Endodermal cell (in vitro differentiated cells): ENCODE results near the gene EPAS1. TPM values are rescaled to one million over a fixed set of nuclear protein-coding genes. Genes with fewer than 3 reads are reported as not detected.

Experiments used
- DNase-seq: peaks from one replicate; pipeline ENCODE4 v3.0.0-alpha.2; 2017
- H3K27ac ChIP-seq: 2 replicates; pipeline ENCODE4 v1.5.1; 2013; ENCODE audit warnings: mild to moderate bottlenecking, low read depth, low read length, moderate library complexity
- H3K27me3 ChIP-seq: 2 replicates; pipeline ENCODE4 v1.6.1; 2013; ENCODE audit warnings: mild to moderate bottlenecking, low read length, moderate library complexity; ENCODE audit not compliant: insufficient read depth, control insufficient read depth, poor library complexity, severe bottlenecking
- H3K36me3 ChIP-seq: 2 replicates; pipeline ENCODE4 v1.7.0; 2013; ENCODE audit warnings: mild to moderate bottlenecking, low read length, moderate library complexity; ENCODE audit not compliant: control insufficient read depth, insufficient read depth
- H3K4me1 ChIP-seq: one replicate; pipeline ENCODE4 v1.7.0; 2013; ENCODE audit warnings: low read length; ENCODE audit not compliant: control insufficient read depth, insufficient read depth
- H3K4me3 ChIP-seq: 2 replicates; pipeline ENCODE4 v1.5.1; 2013; ENCODE audit warnings: mild to moderate bottlenecking, low read length, moderate library complexity
- H3K9ac ChIP-seq: 2 replicates; pipeline ENCODE4 v1.6.1; 2013; ENCODE audit warnings: mild to moderate bottlenecking, low read length, moderate library complexity; ENCODE audit not compliant: poor library complexity, severe bottlenecking; ENCODE audit errors: extremely low read depth
- H3K9me3 ChIP-seq: 2 replicates; pipeline ENCODE4 v1.6.1; 2013; ENCODE audit warnings: mild to moderate bottlenecking, low read length, moderate library complexity; ENCODE audit not compliant: control insufficient read depth
- H3K27ac Mint-ChIP-seq: 2 replicates; pipeline ENCODE4 v1.8.0; 2020; ENCODE audit warnings: mixed read lengths
- H3K27me3 Mint-ChIP-seq: 2 replicates; pipeline ENCODE4 v1.8.0; 2021; ENCODE audit warnings: mild to moderate bottlenecking, mixed read lengths; ENCODE audit not compliant: insufficient read depth
- H3K36me3 Mint-ChIP-seq: 2 replicates; pipeline ENCODE4 v1.8.0; 2020; ENCODE audit warnings: low read depth, mixed read lengths
- H3K4me1 Mint-ChIP-seq: 2 replicates; pipeline ENCODE4 v1.8.0; 2020; ENCODE audit warnings: mixed read lengths
- H3K4me3 Mint-ChIP-seq: 2 replicates; pipeline ENCODE4 v1.8.0; 2020; ENCODE audit warnings: mild to moderate bottlenecking, moderate library complexity, mixed read lengths
- H3K9me3 Mint-ChIP-seq: 2 replicates; pipeline ENCODE4 v1.8.0; 2020; ENCODE audit warnings: mild to moderate bottlenecking, mixed read lengths
- WGBS, 2 experiments: methylation state at CpG; one replicate each; pipeline versions ENCODE4 v1.1.5 to v1.1.7; 2013; ENCODE audit warnings: missing lambda C conversion rate in 2 of 2, mixed read lengths in 1 of 2; ENCODE audit not compliant: insufficient coverage in 1 of 2, insufficient read length in 1 of 2; 5-methylcytosine and 5-hydroxymethylcytosine counted together
- total RNA-seq, 2 donors: library from RNA; stranded (reverse); fragmentation: NEBNext Ultra II Directional in 1 of 2; extraction: Animal tissue kit (Norgen Biotek cat#: 25700) in 1 of 2; gene quantifications; 2 replicates in 1 of 2; 3 replicates in 1 of 2; pipeline ENCODE4 v1.2.1, GENCODE V29; 2021
- TF ChIP-seq, protein P1 (sequence below): fragments of 200-600 bp; sonication (generic); conservative IDR thresholded peaks from 2 replicates; pipeline ENCODE4 v1.5.0; 2021; ENCODE audit warnings: antibody characterized with exemption, mild to moderate bottlenecking

Gene EPAS1
- total RNA-seq, 2 donors from 2014 or later: 1.2 to 1.9 TPM

DNA sequence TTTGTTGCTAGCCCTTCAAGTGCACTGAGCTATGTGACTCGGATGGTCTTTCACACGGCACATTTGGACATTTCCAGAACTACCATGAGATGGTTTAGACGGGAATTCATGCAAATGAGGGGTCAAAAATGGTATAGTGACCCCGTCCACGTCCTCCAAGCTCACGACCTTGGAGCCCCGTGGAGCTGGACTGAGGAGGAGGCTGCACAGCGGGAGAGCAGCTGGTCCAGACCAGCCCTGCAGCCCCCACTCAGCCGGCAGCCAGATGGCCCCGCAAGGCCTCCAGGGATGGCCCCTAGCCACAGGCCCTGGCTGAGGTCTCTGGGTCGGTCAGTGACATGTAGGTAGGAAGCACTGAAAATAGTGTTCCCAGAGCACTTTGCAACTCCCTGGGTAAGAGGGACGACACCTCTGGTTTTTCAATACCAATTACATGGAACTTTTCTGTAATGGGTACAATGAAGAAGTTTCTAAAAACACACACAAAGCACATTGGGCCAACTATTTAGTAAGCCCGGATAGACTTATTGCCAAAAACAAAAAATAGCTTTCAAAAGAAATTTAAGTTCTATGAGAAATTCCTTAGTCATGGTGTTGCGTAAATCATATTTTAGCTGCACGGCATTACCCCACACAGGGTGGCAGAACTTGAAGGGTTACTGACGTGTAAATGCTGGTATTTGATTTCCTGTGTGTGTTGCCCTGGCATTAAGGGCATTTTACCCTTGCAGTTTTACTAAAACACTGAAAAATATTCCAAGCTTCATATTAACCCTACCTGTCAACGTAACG is 88.8 kb downstream of the EPAS1 start:
- Mint-ChIP-seq H3K4me1 (peaks cover 1% of the 10 kb centered on the region), H3K9me3 (no peaks in the 10 kb centered on the region), H3K4me3 (no peak overlapping the region), H3K27ac (no peak overlapping the region), H3K27me3 (no peaks in the 10 kb centered on the region), H3K36me3 (no peaks in the 10 kb centered on the region)
- Histone ChIP-seq H3K4me3 (no peak overlapping the region), H3K4me1 (no peaks in the 10 kb centered on the region), H3K9ac (no peak overlapping the region), H3K36me3 (no peaks in the 10 kb centered on the region), H3K9me3 (no peaks in the 10 kb centered on the region), H3K27me3 (no peaks in the 10 kb centered on the region), H3K27ac (no peak overlapping the region)
- peak; percentile 26 for DNase-seq
- 93 to 95% methylated on average over 13 to 18 of the region's 18 CpGs for WGBS, 2 experiments
- TF ChIP-seq, protein P1, sequence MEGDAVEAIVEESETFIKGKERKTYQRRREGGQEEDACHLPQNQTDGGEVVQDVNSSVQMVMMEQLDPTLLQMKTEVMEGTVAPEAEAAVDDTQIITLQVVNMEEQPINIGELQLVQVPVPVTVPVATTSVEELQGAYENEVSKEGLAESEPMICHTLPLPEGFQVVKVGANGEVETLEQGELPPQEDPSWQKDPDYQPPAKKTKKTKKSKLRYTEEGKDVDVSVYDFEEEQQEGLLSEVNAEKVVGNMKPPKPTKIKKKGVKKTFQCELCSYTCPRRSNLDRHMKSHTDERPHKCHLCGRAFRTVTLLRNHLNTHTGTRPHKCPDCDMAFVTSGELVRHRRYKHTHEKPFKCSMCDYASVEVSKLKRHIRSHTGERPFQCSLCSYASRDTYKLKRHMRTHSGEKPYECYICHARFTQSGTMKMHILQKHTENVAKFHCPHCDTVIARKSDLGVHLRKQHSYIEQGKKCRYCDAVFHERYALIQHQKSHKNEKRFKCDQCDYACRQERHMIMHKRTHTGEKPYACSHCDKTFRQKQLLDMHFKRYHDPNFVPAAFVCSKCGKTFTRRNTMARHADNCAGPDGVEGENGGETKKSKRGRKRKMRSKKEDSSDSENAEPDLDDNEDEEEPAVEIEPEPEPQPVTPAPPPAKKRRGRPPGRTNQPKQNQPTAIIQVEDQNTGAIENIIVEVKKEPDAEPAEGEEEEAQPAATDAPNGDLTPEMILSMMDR: no peak

DNA sequence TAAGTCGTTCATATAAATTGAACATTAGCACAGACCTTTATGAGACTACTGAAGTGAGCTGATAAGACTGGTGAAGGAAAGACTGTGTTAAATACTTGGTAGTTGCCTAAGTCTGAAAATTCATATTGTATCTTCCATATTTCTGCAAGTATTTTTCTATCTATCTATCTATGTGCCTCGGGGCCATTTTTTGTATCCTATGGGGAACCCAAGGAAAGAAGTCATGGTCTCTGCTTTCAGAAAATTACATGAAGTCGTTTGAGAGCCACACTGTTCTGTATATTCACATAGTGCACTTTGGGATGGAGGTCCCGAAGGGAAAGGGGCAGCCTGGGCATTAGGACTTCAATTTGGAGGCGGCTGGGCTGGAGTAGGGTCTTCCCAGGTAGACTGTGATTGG is 89.6 kb downstream of the EPAS1 start:
- H3K27me3 Mint-ChIP-seq: no peaks in the 10 kb centered on the region
- no peaks in the 10 kb centered on the region for H3K9me3 Mint-ChIP-seq
- H3K4me3 Mint-ChIP-seq: no peak overlapping the region
- Histone ChIP-seq H3K27ac (no peak overlapping the region), H3K36me3 (no peaks in the 10 kb centered on the region), H3K4me3 (no peak overlapping the region), H3K27me3 (no peaks in the 10 kb centered on the region), H3K4me1 (no peaks in the 10 kb centered on the region), H3K9me3 (no peaks in the 10 kb centered on the region), H3K9ac (no peak overlapping the region)
- 91 to 92% methylated on average over 2 to 5 of the region's 5 CpGs for WGBS, 2 experiments
- H3K36me3 Mint-ChIP-seq: no peaks in the 10 kb centered on the region
- DNase-seq: no peak
- H3K4me1 Mint-ChIP-seq: peaks cover 3% of the 10 kb centered on the region
- TF ChIP-seq, protein P1: no peak
- H3K27ac Mint-ChIP-seq: no peak overlapping the region

DNA sequence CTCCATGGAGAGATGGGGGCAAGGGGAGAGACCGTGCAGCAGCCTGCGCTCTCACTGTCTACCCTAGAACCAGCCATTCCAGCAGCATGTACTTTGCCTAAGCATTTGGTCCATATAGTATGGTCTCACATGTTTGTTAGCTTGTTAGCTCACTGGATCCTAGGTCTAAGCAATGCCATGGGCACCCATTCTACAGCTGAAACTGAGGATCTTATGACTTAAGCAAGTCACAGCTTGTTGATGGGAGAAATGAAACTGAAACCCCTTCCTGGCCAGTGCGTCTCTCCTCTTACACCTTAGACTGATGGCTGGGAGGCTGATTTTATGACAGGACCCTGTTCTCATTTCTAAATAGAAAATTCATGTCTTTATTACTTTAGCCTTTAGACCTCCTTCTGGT is 90.1 kb downstream of the EPAS1 start:
- no peaks in the 10 kb centered on the region for H3K36me3 ChIP-seq
- TF ChIP-seq, protein P1: no peak
- H3K27ac Mint-ChIP-seq: no peak overlapping the region
- no peak overlapping the region for H3K4me3 Mint-ChIP-seq
- 76 to 100% methylated on average over 1 to 3 of the region's 3 CpGs for WGBS, 2 experiments
- H3K9me3 Mint-ChIP-seq: no peaks in the 10 kb centered on the region
- H3K27me3 ChIP-seq: no peaks in the 10 kb centered on the region
- DNase-seq: no peak
- H3K9ac ChIP-seq: no peak overlapping the region
- H3K9me3 ChIP-seq: no peaks in the 10 kb centered on the region
- peaks cover 3% of the 10 kb centered on the region for H3K4me1 Mint-ChIP-seq
- H3K27me3 Mint-ChIP-seq: no peaks in the 10 kb centered on the region
- no peak overlapping the region for H3K27ac ChIP-seq
- no peaks in the 10 kb centered on the region for H3K4me1 ChIP-seq
- H3K36me3 Mint-ChIP-seq: no peaks in the 10 kb centered on the region
- no peak overlapping the region for H3K4me3 ChIP-seq
